ENCODE results near the gene MRI1.
A peak's percentile ranks its signal among the peaks of the same experiment; 100 is the strongest.

The MRI1 gene

DNA sequence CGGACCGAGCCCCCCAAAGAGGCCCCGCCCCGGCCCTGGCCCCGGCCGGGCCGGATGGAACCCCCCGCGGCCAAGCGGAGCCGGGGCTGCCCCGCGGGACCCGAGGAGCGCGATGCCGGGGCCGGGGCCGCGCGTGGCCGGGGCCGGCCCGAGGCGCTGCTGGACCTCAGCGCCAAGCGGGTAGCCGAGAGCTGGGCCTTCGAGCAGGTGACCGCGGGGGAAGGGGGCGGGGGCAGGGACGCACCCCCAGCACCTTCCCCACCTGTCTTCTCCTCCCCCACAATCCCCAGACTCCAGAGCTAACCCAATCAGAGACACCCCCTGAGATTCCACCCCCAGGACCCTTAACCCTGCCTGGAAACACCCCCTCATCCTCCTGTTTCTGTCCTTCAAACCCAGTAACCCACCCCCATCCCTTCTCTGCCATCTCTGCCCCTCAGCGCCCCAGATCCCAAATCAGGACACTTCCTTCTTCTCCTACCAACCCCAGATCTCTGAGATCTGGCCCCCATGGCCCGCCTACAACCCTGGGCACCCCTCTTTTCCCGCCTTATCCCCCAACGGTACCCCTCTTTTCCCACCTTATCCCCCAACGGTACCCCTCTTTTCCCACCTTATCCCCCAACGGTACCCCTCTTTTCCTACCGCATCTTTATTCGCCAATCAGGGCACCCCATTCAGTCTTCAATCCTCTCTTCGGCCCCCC is 31.4 kb downstream of the MRI1 start:
- DNase-seq = peak; percentile 18

DNA sequence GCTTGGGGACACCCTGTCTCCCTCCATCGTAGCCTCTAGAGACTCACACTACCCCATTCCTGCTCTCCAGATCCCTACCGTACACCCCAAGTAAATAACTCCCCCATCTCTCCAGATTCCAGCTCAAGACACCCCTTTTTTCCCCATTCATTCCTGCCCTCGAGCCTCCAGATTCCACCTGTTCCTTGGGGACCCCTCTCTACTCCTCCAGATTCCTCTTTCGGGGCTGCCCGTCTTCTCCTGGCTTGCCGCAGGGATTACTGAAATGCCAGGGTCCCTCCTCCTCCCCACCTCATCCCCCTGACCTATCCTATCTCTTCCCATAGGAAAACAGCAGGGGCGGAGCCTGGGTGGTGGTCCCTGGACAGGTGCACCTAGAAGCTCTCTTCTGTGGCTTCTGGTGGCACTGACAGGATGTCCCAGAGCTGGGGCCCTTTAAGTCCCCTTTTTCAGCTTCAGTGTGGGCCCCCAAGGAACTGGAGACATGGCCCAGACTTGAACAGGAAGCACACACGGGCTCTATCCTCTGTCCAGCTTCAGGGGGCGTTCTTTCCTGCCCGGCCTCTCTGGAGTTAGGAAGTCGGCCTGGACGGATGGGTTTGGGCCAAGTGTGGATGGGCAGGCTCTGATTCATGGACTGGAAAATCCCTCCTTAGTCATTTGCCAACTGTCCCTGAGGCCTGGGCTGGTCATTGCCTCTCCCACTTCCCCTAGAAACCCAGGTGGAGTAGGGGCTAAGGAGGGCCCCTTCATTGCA is 32.2 kb downstream of the MRI1 start:
- DNase-seq = no peak

DNA sequence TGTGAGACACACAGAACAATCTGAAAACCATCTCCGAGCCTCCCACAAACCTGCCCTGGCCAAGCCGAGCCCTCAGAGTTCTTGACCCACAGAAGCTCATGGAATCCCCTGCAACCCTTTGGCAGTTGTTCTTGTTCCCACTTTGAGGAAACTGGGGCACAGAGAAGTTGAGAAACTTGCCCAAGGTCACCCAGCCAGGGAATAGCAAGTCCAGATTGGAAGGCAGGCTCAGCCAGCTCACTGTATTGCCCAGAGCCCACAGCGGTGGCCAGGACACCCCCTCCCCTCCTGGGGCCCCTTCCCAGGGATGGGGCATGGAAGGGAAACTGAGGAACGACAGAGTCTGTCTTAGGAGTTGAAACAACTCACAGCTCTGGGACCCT is 32.7 kb downstream of the MRI1 start:
- no peak for DNase-seq

DNA sequence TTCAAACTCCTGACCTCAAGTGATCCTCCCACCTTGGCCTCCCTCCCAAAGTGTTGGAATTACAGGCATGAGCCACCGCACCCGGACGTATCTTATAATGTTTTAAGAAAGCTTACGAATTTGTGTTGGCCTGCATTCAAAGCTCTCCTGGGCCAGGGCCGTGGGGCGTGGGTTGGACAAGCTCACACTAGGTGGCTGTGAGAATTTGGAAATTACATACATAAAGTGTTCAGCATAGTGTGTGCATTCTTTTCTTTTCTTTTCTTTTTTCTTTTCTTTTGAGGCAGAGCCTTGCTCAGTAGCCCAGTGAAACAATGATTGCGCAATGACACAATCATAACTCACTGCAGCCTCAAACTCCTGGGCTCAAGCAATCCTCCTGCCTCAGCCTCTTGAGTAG is 33.5 kb downstream of the MRI1 start:
- DNase-seq = no peak

DNA sequence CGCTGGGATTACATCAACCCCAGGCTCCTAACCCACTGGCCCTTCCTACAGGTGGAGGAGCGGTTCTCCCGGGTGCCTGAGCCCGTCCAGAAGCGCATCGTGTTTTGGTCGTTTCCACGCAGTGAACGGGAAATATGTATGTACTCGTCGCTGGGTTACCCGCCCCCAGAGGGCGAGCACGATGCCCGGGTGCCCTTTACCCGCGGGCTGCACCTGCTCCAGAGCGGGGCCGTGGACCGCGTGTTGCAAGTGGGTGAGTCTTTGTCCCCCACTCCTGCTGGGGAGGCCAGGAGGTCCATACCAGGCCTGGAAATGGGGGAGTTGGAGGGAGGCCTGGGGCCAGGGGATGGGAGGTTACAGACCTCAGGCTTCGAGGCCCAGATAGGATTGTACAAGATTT is 35.3 kb downstream of the MRI1 start:
- DNase-seq = no peak

DNA sequence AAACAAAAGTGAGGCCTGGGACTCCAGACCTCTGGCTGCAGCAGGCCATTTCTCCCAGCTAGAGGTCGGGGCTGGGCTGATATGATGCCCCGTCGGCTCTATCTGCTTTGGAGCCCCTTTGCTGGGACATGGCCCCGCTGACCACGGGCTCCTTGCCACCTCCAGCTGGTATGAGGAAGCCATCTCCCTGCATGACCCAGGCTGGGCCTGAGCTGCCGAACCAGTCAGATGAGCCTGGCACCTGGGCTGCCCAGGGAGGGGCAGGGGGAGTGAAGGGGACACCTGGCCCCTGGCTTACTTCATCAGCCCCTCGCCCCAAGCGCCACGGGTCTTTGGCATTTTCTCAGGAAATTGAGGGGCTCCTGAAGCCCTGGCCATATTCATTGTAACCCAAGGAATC is 38.7 kb downstream of the MRI1 start:
- DNase-seq = no peak

DNA sequence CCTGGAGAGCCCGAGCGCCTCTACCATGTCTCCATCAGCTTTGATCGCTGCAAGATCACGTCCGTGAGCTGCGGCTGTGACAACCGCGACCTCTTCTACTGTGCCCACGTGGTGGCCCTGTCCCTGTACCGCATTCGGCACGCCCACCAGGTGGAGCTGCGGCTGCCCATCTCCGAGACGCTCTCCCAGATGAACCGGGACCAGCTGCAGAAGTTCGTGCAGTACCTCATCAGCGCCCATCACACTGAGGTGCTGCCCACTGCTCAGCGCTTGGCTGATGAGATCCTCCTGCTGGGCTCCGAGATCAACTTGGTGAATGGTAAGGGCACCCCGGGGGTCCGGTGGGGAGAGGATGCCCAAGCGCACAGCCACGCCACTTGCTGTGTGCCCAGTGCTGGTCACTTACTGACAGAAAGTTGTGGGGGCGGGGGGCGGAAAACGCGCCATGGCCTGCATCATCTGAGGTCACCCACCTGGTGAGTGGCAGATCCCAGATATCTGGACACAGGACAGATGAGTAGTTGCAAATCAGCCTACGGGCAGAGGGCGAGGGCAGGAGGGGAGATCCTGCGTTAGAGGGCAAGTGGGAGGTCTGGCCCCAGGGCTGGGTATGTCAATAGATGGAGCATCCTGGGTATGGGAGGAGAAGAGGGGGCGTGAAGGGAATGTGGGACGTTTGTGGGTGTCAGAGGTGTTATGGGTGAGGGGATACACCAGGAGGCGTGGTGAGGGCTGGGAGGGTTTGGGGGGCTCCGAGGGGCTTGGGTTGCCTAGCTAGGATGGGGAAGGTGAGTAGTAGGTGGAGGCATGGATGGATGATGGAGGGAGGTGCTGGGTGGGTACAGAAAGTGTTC is 40.7 kb downstream of the MRI1 start:
- peak; percentile 38 for DNase-seq

DNA sequence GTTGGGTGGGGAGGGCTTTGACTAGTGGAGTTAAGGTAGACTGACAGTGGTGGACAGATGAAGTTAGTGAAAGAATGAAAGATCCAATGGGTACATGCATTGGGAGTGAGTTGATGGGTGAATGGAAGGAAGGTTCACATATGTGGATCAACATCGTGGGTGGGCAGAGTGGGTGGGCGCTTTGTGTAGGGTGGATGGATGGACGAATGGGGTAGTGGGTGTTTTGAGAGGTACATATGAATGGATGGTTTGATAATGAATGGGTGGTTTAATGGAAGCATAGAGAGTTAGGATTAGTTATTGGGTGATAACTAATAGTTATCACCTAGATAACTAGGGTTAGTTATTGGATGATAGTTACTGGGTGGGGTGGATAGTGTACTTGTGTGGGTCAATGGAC is 42.4 kb downstream of the MRI1 start:
- DNase-seq = no peak

DNA sequence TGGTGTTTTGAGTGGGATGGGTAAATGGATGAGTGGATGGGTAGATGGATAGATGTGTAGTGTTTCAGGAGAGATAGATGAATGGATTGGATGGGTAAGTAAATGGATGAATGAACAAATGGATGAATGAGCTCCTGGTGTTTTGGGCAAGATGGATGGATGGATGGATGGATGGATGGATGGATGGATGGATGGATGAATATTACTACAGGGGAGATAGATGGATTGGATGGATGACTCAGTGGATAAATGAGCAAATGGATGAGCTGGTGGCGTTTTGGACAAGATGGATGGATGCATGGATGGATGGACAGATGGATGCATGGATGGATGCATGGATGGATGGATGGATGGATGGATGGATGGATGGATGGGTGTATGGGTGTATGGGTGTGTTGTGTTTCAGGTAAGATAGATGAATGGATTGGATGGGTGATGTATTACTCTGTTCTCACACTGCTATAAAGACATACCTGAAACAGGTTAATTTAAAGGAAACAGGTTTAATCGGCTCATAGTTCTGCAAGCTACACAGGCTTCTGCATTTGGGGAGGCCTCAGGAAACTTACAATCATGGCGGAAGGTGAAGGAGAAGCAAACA is 43.2 kb downstream of the MRI1 start:
- no peak for DNase-seq

DNA sequence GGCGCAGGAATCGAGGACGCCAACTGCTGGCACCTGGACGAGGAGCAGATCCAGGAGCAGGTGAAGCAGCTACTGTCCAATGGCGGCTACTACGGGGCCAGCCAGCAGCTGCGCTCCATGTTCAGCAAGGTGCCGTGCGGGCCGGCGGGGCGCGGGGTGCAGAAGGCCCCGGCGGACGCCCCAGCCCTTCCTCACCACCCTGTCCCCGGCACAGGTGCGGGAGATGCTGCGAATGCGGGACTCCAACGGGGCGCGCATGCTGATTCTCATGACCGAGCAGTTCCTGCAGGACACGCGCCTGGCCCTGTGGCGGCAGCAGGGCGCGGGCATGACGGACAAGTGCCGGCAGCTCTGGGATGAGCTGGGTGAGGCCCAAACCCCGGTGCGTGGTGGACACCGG is 44.5 kb downstream of the MRI1 start:
- no peak for DNase-seq

DNA sequence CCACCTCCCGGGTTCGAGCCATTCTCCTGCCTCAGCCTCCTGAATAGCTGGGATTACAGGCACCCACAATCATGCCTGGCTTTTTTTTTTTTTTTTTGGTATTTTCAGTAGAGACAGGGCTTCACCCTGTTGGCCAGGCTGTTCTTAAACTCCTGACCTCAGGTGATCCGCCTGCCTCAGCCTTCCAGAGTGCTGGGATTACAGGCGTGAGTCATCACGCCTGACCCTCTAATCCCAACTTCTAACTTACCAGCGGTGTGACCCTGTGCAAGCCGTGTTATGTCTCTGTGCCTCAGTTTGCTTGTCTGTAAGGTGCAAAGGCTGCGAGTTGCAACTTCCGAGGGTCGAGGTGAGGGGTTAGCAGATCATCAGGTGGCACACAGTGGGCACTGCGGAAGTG is 48.2 kb downstream of the MRI1 start:
- no peak for DNase-seq

DNA sequence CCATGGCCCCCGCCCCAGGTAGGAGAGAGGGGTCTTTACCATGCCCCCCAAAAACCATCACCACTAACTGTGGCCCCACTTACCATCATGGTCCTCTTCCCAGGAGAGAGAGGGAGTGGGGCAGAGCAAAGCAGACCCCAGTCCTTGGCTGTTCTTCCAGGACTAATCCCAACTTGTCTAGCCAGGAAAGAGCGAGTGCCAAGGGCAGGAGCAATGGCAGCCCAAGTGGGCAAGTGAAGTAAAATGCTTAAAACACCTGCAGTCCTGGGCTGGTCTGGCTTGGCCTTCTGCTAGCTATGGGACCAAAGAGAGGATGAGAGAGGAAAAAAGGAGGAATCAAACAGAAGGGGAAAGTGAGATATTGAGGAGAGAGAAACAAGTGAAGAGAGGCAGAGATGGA is 48.8 kb downstream of the MRI1 start:
- DNase-seq = no peak

DNA sequence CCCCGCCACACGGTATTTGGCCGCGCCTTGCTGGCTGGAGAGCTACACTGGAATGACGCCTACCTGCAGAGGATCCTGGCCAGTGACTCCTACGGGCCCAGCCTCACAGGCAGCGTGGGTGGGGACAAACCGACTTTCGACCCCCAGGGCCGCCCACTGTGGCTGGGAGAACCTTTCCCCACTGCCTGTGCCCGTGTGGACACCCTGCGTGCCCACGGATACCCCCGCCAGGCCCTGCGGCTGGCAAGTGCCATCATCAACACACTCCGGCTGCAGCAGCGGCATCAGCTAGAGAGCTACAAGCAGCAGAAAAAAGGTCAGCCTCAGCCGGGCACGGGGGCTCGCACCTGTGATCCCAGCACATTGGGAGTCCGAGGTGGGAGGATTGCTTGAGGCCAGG is 50.2 kb downstream of the MRI1 start:
- DNase-seq = no peak

DNA sequence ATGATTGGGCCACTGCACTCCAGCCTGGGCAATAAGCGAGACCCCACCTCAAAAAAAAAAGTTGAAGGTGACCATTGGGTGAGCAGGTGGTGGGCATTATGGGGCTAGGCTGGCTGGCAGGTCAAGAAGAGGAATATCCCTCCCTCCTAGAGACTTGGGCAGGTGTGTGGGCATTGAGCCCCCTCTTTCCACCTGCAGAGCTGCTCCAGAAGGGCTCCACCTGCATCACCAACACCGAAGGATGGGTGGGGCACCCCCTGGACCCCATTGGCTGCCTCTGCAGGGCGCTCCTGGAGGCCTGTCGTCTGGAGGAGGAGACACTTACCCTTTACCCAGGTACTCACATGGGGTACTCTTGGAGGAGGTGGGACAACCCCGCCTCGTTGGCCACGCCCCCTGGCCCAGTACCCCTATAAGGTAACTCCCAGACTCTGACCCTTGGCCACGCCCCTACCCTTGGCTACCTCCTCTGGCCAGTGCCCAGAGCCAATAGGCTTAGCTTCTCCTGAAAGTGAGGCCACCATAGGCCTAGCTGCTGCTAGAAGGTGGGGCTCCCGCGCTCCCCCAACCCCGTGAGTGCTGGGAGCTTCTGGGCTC is 52.8 kb downstream of the MRI1 start:
- no peak for DNase-seq

DNA sequence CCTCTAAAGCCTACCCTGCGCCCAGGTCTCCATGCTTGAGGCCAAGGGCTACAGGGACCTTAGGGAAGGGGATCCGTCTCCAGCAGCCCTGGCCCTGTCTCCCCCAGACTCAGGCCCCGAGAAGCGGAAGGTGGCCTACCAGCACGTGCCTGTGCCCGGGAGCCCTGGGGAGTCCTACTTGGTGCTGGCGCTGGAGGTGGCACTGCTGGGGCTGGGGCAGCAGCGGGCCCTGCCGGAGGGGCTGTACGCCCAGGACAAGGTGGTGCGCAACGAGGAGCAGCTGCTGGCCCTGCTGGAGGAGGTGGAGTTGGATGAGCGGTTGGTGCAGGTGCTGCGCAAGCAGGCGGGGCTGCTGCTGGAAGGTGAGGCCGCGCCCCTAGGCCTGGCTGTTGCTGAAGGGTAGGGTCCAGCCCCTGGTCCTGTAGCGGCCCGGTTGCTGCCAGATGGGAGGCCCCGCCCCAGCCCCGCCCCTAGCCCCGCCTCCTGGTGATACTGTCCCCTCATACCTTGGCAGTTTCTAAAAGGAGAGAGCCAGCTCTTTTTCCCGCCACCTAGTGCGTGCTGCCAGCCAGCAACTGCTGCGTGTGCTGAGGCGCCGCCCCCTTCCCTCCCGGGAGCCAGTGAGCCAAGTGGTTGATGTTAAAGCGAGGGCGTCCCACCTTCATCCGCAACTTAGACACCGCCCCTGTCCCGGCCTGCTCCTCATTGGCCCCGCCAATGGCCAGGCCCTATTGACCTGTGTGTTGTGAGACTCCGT is 53.5 kb downstream of the MRI1 start:
- DNase-seq = peak; percentile 17

DNA sequence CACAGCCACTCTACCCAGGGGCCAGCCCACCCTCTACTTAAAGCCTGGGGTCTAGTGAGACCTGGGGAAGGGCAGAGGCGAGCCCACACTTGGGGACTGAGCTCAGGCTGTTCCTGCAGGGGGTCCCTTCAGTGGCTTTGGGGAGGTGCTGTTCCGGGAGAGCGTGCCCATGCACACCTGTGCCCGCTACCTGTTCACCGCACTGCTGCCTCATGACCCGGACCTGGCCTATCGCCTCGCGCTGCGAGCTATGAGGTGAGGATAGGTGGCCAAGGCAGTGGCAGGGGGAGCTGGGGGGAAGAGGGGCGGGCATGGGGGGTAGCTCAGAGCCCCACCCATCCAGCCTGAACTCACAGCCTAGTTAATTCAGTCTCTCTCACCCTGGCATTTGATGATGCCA is 54.9 kb downstream of the MRI1 start:
- no peak for DNase-seq

DNA sequence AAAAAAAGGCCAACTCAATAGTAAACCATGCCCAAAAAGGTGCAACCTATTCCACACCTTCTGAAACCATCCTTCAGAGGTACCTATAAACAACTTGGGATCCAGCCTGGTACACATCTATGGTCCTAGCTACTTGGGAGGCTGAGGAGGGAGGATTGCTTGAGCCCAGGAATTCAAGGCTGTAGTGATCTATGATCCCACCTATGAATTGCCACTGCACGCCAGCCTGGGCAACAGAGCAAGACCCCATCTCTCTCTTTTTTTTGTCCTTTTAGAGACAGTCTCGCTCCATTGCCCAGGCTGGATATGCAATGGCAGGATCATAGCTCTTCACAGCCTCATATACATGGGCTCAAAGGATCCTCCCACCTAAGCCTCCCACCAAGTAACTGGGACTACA is 57.0 kb downstream of the MRI1 start:
- DNase-seq = no peak

DNA sequence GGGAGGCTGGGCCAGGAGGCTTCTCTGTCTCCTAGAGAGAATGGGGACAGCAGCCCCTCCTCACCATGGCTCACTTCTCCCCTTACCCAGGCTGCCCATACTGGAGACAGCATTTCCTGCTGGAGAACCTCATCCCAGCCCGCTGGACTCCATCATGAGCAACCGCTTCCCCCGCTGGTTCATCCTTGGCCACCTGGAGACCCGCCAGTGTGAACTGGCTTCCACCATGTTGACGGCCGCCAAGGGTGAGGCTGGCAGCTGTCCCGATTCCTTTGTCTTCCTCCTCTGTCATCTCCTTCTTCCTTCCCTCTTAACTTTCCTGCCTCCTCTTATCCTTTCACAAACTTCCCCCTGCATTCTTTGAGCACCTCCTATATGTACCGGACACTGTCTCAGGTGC is 58.9 kb downstream of the MRI1 start:
- no peak for DNase-seq

Data from retina (tissue), 1 donor.